ENCODE results near the gene CEP170B. TPM values are rescaled to one million over a fixed set of nuclear protein-coding genes. Genes with fewer than 3 reads are reported as not detected.
"Not testable (repeated sequence)": the region's sequence is repeated elsewhere in the genome, so short reads cannot be mapped to it uniquely, and the experiment has no call there.

The CEP170B gene
- polyA plus RNA-seq, 3 donors, result 11.1 to 21.6 (median 15.3) TPM

DNA sequence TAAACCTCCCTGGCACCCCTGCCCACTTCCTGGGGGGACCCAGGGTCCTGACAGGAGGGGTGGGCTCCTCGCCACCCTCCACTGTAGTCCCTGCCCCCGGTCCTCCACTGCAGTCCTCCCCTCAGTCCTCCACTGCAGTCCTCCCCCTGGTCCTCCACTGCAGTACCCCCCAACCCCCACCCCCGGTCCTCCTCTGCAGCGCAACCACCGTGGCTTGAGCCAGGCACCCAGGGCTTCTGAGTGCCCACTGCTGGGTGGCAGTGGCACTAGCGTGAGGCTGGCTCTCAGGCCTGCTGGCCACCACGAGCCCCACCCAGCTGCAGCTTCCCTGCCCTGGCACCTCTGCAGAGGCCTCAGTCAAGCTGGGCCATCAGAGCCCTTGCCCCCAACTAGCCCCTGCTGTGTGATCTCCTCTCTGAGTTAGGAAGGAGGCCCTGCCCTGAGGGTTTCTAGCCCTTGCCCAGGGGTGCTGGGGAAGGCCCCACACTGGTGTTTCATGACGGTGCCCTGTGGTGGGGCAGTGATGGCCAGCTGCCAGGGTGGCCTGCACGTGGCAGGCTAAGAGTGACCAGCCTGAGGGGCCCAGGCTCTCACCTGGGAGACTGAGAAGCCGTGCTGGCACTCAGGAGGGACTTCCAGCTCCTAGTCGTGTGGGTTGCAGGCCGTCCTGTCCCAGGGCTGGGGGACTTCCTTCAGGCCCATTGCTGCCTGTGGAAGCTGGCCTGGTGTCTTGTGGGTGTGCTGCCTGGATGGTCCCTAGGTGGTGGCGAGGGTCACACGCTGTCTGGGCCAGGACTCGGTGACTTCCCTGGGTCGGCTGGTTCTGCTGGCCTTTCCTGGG is 9.7 kb downstream of the CEP170B start:
- DNase-seq (ENCODE audit: extremely low read depth in 1 of 11, low read depth in 9 of 11, low spot score in 4 of 11), result no peak

DNA sequence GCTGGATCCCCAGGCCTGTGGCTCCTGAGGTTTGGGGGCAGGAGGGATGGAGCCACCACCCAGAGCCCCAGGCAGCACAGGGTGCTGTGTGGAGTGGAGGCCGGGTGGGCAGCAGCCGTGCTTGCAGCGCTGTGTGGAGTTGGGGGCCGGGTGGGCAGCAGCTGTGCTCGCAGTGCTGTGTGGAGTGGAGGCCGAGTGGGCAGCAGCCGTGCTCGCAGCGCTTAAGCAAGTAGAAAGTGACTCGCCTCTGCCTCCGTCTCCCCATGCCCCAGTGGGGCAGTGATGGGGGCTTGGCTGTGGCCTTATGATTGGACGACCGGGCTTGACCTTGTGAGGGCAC is 10.3 kb downstream of the CEP170B start:
- no peak for DNase-seq (ENCODE audit: extremely low read depth in 1 of 11, low read depth in 9 of 11, low spot score in 4 of 11)

DNA sequence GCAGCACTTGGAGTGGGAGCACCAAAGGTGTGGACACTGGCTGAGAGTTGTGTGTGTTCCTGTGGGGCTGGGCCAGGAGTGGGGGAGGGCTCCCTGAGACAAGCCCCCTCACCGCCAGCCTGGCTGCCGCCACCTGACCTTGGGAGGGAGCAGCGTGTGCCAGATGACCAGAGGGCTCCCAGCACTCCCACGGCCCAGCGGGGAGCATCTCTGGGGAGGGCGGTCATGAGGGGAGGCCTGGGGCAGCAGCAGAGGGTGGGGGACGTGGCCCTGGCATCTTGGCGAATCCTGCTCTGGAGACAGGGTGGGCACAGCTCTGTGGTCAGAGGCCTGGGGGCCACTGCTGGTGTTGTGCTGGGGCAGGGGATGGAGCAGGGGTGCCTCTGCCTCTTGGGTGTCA is 10.7 kb downstream of the CEP170B start:
- DNase-seq (ENCODE audit: extremely low read depth in 1 of 11, low read depth in 9 of 11, low spot score in 4 of 11), result no peak

DNA sequence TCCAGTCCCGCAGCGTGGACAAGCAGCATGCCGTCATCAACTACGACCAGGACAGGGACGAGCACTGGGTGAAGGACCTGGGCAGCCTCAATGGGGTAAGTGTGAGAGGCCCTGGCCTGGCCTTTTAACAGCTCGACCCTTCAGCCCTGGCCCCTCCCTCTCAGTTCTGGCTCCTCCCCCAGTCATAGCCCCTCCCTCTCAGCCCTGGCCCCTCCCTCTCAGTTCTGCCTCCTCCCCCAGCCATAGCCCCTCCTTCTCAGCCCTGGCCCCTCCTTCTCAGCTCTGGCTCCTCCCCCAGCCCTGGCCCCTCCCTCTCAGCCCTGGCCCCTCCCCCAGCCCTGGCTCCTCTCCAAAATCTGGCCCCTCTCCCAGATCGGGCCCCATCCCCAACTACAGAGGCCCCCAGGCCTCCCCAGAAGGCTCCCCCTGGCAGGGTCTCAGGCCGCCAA is 11.2 kb downstream of the CEP170B start:
- DNase-seq (ENCODE audit: extremely low read depth in 1 of 11, low read depth in 9 of 11, low spot score in 4 of 11), result no peak

DNA sequence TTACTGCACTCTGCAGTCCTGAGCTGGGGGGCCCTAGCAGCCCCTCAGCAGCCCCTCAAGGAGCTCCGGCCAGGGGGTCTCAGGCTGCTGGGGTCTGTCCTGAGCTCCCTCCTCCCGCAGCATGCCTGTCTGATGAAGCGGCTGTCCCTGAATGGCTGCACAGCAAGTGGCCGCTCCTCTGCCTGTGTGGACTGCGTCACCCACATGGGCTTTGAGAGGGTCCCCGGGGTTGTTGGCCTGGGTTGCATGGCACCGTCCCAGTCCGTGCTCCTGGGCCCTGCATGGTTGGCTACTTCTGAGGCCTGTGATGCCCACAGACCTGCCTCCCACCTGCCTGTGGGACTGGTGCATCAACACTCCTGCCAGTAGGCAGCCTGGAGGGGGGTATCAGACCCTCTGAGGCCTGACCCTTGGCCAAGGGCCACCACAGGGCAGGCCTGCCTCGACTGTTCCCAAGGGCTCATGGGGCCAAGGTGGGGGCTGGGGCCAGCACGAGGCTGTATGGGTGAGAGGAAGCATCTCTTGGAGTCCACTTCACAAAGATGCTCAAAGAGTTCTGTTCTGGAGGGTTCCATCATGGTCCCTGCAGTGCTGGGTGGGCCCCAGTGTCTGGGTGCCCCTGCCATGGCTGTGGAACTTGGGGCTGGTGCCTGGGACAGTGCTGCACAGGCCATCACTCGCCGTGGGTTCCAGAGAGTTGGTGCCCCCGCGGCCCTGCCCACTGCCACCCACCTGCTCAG is 12.2 kb downstream of the CEP170B start:
- no peak for DNase-seq (ENCODE audit: extremely low read depth in 1 of 11, low read depth in 9 of 11, low spot score in 4 of 11)

DNA sequence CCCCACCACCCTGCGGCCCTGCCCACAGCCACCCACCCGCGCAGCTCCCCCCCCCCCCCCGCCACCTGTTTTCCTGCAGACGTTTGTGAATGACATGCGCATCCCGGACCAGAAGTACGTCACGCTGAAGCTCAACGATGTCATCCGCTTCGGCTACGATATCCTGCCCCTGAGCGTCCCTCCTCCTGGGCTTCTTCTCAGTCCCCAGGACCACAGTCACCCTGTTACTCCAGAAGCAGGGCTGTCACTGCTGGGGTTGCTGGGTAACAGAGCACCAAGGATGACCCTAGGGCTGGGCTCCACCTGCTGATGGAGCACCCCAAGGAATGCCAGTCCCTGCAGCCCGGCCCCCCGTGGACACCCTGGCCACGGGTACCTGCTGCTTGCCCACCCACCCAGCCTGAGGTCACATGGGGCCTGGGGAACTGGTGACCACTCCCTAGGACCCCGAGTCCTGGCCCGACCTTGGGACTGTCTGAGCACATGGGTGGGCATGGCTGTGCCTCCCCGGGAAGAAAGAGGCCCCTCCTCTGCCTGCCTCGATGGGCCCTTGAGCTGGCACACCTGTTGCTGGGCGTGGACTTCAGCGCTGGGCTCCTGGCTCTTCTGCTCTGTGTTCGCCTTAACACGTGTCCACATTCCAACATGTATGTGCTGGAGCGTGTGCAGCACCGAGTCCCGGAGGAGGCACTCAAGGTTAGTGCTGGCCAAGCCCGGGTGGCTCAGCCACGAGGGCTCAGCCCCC is 12.9 kb downstream of the CEP170B start:
- DNase-seq (ENCODE audit: extremely low read depth in 1 of 11, low read depth in 9 of 11, low spot score in 4 of 11), result no peak

DNA sequence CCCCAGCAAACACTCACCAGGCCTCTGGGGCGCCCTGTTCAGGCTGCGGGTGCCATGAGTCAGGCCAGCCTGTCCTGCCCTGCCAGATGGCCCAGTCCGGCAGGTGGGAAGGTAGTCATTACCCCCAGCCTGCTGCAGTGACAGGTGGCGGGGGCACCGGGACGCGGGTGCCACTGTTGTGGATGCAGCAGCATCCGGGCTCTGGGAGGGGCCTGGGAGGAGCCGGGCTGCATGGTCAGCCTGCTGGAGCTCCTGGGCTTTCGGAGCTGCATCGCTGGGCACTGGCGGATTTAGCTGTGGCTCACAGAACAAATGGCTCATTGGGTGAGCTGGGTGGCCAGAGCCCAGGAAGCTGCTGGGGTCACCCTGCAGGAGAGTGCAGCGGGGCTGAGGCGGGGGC is 13.5 kb downstream of the CEP170B start:
- DNase-seq (ENCODE audit: extremely low read depth in 1 of 11, low read depth in 9 of 11, low spot score in 4 of 11), result no peak

- DNase-seq (ENCODE audit: extremely low read depth in 1 of 11, low read depth in 9 of 11, low spot score in 4 of 11), result no peak
Measured at GRCh38 chr14:104879201-104879982, 14.3 kb downstream of the CEP170B start.

GRCh38 chr14:104879983-104880565 is 15.0 kb downstream of the CEP170B start:
- no peak for DNase-seq (ENCODE audit: extremely low read depth in 1 of 11, low read depth in 9 of 11, low spot score in 4 of 11)

DNA sequence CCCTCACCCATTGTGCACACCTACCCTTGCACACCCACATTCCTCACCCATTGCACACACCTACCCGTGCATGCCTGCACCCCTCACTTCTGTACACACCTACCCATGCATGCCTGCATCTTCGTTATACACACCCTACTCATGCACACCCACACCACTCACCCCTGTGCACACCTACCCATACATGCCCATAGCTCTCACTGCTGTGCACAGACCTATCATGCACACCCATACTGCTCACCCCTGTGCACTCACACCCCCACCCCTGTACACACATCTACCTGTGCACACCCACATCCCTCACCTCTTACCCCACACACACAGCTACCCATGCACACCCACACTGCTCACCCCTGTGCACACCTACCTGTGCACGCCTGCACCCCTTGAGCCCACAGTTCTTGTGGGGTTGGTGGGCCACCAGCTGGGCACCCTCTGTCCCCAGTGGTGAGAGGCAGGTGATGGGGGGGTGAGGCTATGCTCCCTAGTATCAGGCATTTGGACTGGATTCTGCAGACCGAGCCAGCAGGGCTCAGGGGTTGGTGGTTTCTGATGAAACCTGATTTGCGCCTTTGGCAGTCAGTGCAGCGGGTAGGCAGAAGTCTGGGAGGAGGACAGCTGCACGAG is 15.6 kb downstream of the CEP170B start:
- no peak for DNase-seq (ENCODE audit: extremely low read depth in 1 of 11, low read depth in 9 of 11, low spot score in 4 of 11)

GRCh38 chr14:104881369-104881979 is 16.4 kb downstream of the CEP170B start:
- DNase-seq (ENCODE audit: extremely low read depth in 1 of 11, low read depth in 9 of 11, low spot score in 4 of 11), result no peak

- no peak for DNase-seq (ENCODE audit: extremely low read depth in 1 of 11, low read depth in 9 of 11, low spot score in 4 of 11)
Measured at GRCh38 chr14:104882325-104882973, 17.4 kb downstream of the CEP170B start.

- DNase-seq (ENCODE audit: extremely low read depth in 1 of 11, low read depth in 9 of 11, low spot score in 4 of 11), result no peak
Measured at GRCh38 chr14:104882991-104883660, 18.1 kb downstream of the CEP170B start.

GRCh38 chr14:104883681-104884361 is 18.8 kb downstream of the CEP170B start:
- DNase-seq (ENCODE audit: extremely low read depth in 1 of 11, low read depth in 9 of 11, low spot score in 4 of 11), result no peak

- DNase-seq (ENCODE audit: extremely low read depth in 1 of 11, low read depth in 9 of 11, low spot score in 4 of 11), result not testable (repeated sequence)
Measured at GRCh38 chr14:104884381-104884780, 19.3 kb downstream of the CEP170B start.
